Glomerular visceral epithelial cell (primary cell): ENCODE measurements around the gene TSPYL4.

Experiments
- DNase-seq: peaks from one replicate; pipeline ENCODE4 v3.0.0-alpha.2; 2016; ENCODE audit errors: extremely low spot score

Gene TSPYL4

GRCh38 chr6:116271149-116271708, 17.4 kb upstream of the TSPYL4 start:
- no peak for DNase-seq

DNA sequence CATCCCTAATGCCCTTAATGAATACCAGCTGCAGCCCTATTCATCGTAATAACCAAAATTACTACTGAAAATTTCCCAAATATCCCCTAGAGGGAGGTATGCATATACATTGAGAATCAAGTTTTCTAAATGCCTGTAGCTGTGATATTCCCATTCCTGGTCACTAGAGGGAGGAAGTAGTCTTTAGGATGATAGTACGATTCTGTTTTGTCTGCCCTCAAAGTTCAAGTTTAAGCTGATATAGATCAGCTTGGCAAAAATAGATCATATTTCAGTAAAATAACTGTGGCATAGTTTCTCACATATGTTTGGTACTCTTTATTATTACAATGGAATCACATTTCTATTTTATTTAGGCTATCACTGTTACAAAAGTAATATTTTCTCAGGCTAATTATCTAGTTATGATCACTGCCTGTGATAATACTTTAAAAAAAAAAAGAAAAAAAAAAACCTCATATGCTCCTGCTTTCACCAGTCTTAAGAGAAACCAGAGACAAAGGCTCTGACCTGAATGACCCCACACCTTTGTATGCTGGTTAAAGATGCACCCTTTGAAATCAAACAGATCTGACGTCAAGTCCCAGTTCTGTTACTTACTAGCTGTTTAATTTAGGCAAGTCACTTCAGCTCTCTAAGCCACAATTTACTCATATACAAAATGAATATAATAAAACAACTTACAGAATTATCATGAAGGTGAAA, 14.9 kb upstream of the TSPYL4 start:
- DNase-seq = peak; percentile 77

GRCh38 chr6:116267836-116268588, 14.1 kb upstream of the TSPYL4 start:
- no peak for DNase-seq

DNA sequence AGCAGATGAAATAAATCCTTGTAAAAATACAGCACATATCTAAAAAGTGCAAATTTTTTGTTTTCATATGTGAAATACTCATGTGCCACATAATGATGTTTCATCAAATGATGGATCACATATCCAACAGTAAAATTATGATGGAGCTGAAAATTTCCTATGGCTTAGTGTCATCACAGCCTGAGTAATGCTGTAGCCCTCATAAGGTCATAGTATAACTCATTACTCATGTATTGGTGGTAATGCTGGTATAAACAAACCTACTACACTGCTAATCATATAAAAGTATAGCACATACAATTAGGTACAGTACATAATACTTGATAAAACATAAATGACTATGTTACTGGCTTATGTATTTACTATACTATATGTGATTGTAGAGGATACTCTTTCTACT, 12.9 kb upstream of the TSPYL4 start:
- DNase-seq = no peak

GRCh38 chr6:116265041-116265829, 11.4 kb upstream of the TSPYL4 start:
- DNase-seq = peak; percentile 27

DNA sequence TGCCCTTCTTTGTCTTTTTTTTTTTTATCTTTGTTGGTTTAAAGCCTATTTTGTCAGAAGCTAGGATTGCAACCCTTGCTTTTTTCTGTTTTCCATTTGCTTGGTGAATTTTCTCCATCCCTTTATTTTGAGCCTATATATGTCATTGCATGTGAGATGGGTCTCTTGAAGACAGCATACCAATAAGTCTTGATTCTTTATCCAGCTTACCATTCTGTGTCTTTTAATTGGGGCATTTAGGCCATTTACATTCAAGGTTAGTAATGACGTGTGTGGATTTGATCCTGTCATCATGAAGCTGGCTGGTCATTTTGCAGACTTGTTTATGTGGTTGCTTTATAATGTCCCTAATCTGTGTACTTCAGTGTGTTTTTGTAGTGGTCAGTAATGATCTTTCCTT, 9.5 kb upstream of the TSPYL4 start:
- no peak for DNase-seq

DNA sequence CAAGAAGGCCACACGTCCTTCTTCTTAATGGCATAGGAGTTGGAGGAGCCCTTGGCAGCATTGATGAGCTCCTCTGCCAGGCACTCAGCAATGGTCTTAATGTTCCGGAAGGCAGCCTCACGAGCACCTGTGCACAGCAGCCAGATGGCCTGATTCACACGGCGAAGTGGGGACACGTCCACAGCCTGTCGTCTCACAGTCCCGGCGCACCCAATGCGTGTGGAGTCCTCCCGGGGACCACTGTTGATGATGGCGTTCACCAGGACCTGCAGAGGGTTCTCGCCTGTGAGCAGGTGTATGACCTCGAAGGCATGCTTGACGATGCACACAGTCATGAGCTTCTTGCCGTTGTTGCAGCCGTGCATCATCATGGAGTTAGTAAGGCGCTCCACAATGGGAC, 4.6 kb upstream of the TSPYL4 start:
- DNase-seq = no peak

DNA sequence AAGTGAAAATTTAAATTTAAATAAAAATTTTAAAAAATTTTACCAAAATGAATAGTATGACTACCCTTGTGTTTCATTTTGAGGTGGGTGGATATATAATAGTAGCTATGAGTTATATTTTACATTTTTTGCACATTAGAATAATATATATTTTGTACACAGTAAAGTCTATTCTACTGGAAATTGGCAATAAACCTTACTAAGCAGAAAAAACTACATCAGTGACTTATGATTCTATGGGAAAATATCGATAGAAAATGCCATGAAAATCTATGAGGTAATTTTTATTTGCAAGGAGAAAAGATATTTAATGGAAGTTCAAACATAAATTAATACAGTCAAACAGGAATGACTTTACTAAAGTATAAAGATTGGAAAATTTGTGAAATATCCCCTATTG, 2.8 kb upstream of the TSPYL4 start:
- no peak for DNase-seq

DNA sequence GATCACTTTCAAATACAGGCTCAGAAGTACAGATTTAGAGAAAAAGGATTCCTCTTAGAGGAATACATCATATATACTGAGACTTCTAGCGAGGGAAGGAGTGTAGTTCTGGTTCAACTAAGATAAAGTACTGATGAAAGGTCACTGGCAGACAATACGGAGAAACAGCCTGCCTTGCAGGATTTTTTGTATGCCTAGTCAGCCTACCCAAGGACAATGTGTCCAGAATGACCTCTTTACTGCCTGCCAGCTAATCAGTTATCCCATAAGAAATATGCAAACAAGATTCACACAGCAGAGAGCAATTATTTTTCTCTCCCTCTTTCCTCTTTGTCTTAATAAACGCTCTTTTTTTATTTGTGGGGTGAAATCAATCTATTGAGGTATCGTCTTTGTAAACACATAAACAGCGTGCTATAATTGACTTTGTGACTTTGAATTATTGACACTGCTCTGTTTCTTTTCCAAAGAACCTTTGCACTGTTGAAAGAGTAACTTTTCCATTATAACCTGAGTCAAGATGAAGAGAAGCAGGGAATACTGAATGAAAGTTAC, 1.4 kb upstream of the TSPYL4 start:
- DNase-seq = no peak

- DNase-seq = no peak
Measured at GRCh38 chr6:116254297-116255056, 602 bp upstream of the TSPYL4 start.

DNA sequence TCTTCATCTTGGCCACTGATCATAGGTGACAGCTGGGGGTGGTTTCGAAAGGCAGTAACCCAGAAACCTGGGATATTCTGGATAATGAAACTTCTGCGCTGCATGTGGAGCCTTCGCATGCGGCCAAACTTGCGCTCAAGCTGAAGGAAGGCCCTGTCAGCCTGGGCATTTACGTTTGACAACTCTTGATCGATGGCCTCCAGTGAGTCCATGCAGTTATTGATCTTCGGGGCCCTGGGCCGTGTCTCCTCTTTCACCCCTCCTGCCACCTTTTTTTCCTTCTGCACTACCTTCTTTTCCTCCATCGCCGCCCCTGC, 729 bp downstream of the TSPYL4 start:
- no peak for DNase-seq

GRCh38 chr6:116251568-116252384, 2.1 kb downstream of the TSPYL4 start:
- DNase-seq = peak; percentile 39

DNA sequence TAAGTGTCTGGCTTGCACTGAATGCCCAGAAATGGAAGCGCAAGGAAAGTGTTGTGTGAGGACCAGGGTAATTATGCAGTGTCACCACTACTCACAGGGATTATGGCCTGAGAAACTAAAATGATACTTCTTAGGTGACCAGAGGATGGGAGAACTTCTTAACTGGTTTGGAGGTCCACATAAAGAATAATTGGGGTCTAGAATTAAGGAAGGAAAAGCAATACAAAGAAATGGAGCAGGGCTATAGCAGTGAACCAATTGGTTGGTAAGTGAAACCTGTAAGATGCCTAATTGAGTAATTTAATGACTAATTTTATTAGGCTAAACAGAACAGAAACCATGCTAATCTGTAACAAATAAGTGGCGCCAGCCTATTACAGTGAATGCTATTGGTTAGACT, 5.3 kb downstream of the TSPYL4 start:
- DNase-seq = no peak

DNA sequence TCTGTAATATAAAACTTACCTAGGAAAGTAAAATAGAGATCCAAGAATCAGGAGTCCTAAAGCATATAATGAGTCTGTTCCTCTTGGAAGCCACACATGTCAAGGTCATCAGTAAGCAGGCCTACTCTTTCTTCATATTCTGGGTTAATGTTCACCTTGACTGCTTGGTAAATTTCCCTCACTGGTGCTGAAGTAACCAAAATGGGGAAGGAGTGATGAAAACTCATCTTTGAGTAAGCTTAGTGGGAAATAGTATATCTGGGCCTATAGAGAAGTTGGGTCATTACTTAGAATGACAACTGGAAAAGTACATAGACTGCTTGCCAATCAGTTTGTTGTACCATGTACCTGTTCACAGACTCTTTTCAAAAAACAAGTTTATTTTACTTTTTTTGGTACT, 6.6 kb downstream of the TSPYL4 start:
- no peak for DNase-seq

DNA sequence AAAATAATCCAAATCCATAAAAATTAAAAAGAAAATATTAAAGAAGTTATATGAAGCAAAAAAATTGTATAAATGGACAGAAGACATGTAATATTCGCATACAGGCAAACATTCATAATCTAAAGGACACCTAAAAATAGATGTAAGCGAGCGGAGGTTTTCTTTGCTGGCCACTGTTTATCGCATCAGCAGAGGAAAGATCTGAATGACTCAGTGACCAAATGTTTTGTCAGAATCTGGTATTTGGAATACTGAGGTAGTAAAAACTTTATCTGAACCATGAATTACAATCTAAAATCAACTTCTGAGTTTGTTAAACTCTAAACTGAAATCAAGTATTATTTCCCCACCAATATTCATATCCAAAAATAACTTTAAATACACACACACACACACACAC, 7.8 kb downstream of the TSPYL4 start:
- DNase-seq = no peak

- DNase-seq = no peak
Measured at GRCh38 chr6:116244284-116244683, 9.6 kb downstream of the TSPYL4 start.

DNA sequence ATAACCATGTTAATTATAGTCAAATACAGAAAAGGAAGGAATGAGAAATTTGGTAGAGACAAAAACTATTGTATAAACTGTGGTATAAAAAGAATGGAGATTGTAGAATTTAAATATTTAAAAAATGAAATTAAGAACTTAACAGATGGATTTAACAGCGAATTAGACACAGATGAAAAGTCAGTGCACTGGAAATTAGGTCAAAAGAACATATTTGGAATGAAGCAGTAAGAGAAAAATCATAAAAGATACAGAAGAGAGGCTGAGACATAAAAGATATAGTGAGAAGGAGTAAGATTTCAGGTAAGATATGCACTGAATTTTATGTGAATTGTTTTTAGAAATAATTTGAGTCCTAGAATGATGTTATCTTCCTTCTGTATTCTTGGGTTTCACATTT, 14.0 kb downstream of the TSPYL4 start:
- no peak for DNase-seq

- DNase-seq = no peak
Measured at GRCh38 chr6:116239256-116239655, 14.6 kb downstream of the TSPYL4 start.

DNA sequence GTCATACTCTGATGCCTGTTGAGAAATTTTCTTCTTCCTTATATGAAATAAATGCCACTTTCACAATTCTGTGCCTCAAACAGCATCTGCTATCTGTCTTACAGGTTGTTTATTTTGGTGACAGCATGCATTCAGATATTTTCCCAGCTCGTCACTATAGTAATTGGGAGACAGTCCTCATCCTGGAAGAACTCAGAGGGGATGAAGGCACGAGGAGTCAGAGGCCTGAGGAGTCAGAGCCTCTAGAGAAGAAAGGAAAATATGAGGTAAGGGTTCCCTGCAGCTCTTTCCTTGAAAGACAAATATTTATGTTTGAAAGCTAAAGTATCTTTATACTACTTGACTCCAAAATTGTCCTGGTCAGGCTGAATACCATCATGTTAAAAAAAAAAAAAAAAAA, 15.8 kb downstream of the TSPYL4 start:
- DNase-seq = no peak

GRCh38 chr6:116234689-116235088, 19.2 kb downstream of the TSPYL4 start:
- no peak for DNase-seq
